ENCODE measurements around the gene THSD1.

DNA sequence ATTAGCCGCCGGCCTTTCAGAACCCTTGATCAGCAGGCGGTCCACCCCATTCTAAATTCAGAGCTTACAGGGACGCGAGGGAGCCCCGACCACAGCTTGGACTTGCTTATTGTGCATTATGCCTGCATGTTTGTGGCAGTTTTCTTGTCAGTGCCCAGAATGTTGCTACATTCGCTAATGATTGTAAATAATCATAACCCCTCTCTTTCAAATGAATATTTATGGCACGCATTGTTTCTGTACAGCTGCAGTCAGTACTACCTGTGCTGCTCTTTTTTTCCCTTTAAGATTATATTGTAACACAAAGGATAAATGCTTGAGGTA lies 44.8 kb upstream of the THSD1 start:
- no peak for TF ChIP-seq CTCF (IDR thresholded peaks at IDR 0.05)
- no peak for TF ChIP-seq POLR2A (IDR thresholded peaks at IDR 0.05)
- TF ChIP-seq EP300 (IDR thresholded peaks at IDR 0.05), result no peak

Data from ovary (tissue), 3 donors.